H1 (cell line): Measurements from ENCODE around the gene CACNA2D3. TPM values are rescaled to one million over a fixed set of nuclear protein-coding genes. Genes with fewer than 3 reads are reported as not detected.

ENCODE experiments used
- CTCF ChIA-PET: fragments of 300-600 bp; sonication (Branson Sonifier 250); formaldehyde crosslinking; loops from one replicate; lab custom pipeline; 2021; ENCODE audit not compliant: partially characterized antibody; lab: Charles Lee
- POLR2A ChIA-PET: fragments of 300-600 bp; sonication (Branson Sonifier 250); formaldehyde crosslinking; loops from one replicate; lab custom pipeline; 2021; ENCODE audit warnings: inconsistent platforms; ENCODE audit not compliant: partially characterized antibody; lab: Charles Lee
- DNase-seq, 2 experiments: peaks; one replicate each; pipeline versions ENCODE4 v3.0.0 to v3.0.0-alpha.2; 2010 to 2022; ENCODE audit warnings: low spot score in 2 of 2, low read depth in 1 of 2, mixed read lengths in 1 of 2
- FAIRE-seq: peaks from 2 replicates; lab custom pipeline; 2011; peaks lifted over from hg19 to GRCh38; lab: Jason Lieb, UNC
- H2AFZ ChIP-seq: 2 replicates; pipeline ENCODE4 v1.8.1; 2012; ENCODE audit warnings: low read length, inconsistent platforms
- H2AK5ac ChIP-seq: 2 replicates; pipeline ENCODE4 v1.6.1; 2013; ENCODE audit warnings: low read depth, low read length
- H2BK120ac ChIP-seq: replicated peaks from 2 replicates; pipeline ENCODE3; 2013; ENCODE audit warnings: low read depth, low read length, inconsistent platforms
- H2BK12ac ChIP-seq: 2 replicates; pipeline ENCODE4 v1.6.1; 2013; ENCODE audit warnings: low read depth, low read length
- H2BK15ac ChIP-seq: 2 replicates; pipeline ENCODE4 v1.6.1; 2013; ENCODE audit warnings: low read length
- H2BK20ac ChIP-seq: 2 replicates; pipeline ENCODE4 v1.6.1; 2013; ENCODE audit warnings: low read length
- H2BK5ac ChIP-seq: 2 replicates; pipeline ENCODE4 v1.6.1; 2013; ENCODE audit warnings: low read depth, low read length
- H3K14ac ChIP-seq: 2 replicates; pipeline ENCODE4 v1.6.1; 2013; ENCODE audit warnings: inconsistent platforms; ENCODE audit not compliant: insufficient read length
- H3K18ac ChIP-seq: 2 replicates; pipeline ENCODE4 v1.6.1; 2013; ENCODE audit warnings: low read length; ENCODE audit errors: extremely low read depth
- H3K23ac ChIP-seq: 2 replicates; pipeline ENCODE4 v1.6.1; 2013; ENCODE audit warnings: inconsistent platforms; ENCODE audit not compliant: insufficient read length
- H3K23me2 ChIP-seq: 2 replicates; pipeline ENCODE4 v1.6.1; 2013; ENCODE audit warnings: low read depth, low read length
- H3K27ac ChIP-seq: 2 replicates; pipeline ENCODE4 v1.6.1; 2011; ENCODE audit warnings: low read depth, low read length, inconsistent platforms
- H3K27me3 ChIP-seq, 4 experiments: replicated peaks in 1 of 4; 1 replicate in 1 of 4; 2 replicates in 3 of 4; pipeline versions ENCODE4 v1.6.1 to v1.8.1; 2011 to 2013; ENCODE audit warnings: low read length in 3 of 4, mild to moderate bottlenecking in 3 of 4, inconsistent platforms in 2 of 4, mixed read lengths in 2 of 4, moderate library complexity in 1 of 4; ENCODE audit not compliant: control insufficient read depth in 3 of 4, insufficient read depth in 3 of 4; ENCODE audit errors: extremely low read depth in 1 of 4
- H3K36me3 ChIP-seq, 4 experiments: 2 replicates each; pipeline versions ENCODE4 v1.6.1 to v1.8.1; 2011 to 2013; ENCODE audit warnings: mild to moderate bottlenecking in 4 of 4, low read length in 3 of 4, moderate library complexity in 2 of 4, control low read depth in 1 of 4, inconsistent platforms in 1 of 4; ENCODE audit not compliant: insufficient read depth in 4 of 4, control insufficient read depth in 2 of 4
- H3K4ac ChIP-seq: replicated peaks from 2 replicates; pipeline ENCODE3; 2013; ENCODE audit warnings: low read length, low read depth, mixed read lengths, inconsistent platforms; ENCODE audit not compliant: insufficient read length
- H3K4me1 ChIP-seq, 4 experiments: replicated peaks in 1 of 4; 1 replicate in 1 of 4; 2 replicates in 3 of 4; pipeline versions ENCODE4 v1.6.1 to v1.8.1; 2011 to 2013; ENCODE audit warnings: low read length in 3 of 4, inconsistent platforms in 2 of 4, mixed read lengths in 1 of 4; ENCODE audit not compliant: insufficient read depth in 4 of 4, control insufficient read depth in 3 of 4
- H3K4me2 ChIP-seq, 2 experiments: 2 replicates each; pipeline versions ENCODE4 v1.6.1 to v1.8.1; 2011 to 2013; ENCODE audit warnings: low read depth in 2 of 2, low read length in 2 of 2, control low read depth in 1 of 2, inconsistent platforms in 1 of 2, mild to moderate bottlenecking in 1 of 2; ENCODE audit not compliant: insufficient read depth in 1 of 2
- H3K4me3 ChIP-seq, 4 experiments: fragments of 200-600, 300-600 bp in 1 of 4; sonication (generic), shearing (Covaris generic), sonication (Bioruptor Twin) in 1 of 4; 2 replicates each; pipeline versions ENCODE4 v1.5.1 to v1.8.1; 2011 to 2016; ENCODE audit warnings: low read length in 4 of 4, low read depth in 3 of 4, control low read depth in 2 of 4, inconsistent platforms in 2 of 4, mild to moderate bottlenecking in 2 of 4, mixed read lengths in 1 of 4, moderate library complexity in 1 of 4; ENCODE audit not compliant: insufficient read depth in 2 of 4; ENCODE audit errors: extremely low read depth in 1 of 4
- H3K56ac ChIP-seq: replicated peaks from 2 replicates; pipeline ENCODE3; 2013; ENCODE audit warnings: low read depth, mild to moderate bottlenecking, mixed read lengths, low read length, inconsistent platforms; ENCODE audit not compliant: insufficient read length
- H3K79me1 ChIP-seq: 2 replicates; pipeline ENCODE4 v1.6.1; 2013; ENCODE audit warnings: low read depth, low read length, control low read depth
- H3K79me2 ChIP-seq, 2 experiments: 2 replicates each; pipeline versions ENCODE4 v1.6.1 to v1.8.1; 2012 to 2013; ENCODE audit warnings: low read length in 2 of 2, mild to moderate bottlenecking in 2 of 2, inconsistent platforms in 1 of 2; ENCODE audit not compliant: insufficient read depth in 2 of 2, control insufficient read depth in 1 of 2
- H3K9ac ChIP-seq, 4 experiments: replicated peaks in 1 of 4; 1 replicate in 1 of 4; 2 replicates in 3 of 4; pipeline versions ENCODE4 v1.6.1 to v1.8.1; 2011 to 2013; ENCODE audit warnings: low read depth in 3 of 4, low read length in 3 of 4, control low read depth in 2 of 4, mild to moderate bottlenecking in 2 of 4, moderate library complexity in 2 of 4, inconsistent platforms in 1 of 4; ENCODE audit errors: extremely low read depth in 1 of 4
- H3K9me3 ChIP-seq, 2 experiments: 2 replicates each; pipeline versions ENCODE4 v1.6.1 to v1.8.1; 2012 to 2013; ENCODE audit warnings: mild to moderate bottlenecking in 2 of 2, moderate library complexity in 2 of 2, control low read depth in 1 of 2, inconsistent platforms in 1 of 2, low read depth in 1 of 2, low read length in 1 of 2, mixed read lengths in 1 of 2; ENCODE audit not compliant: insufficient read depth in 2 of 2
- H4K20me1 ChIP-seq, 2 experiments: replicated peaks in 1 of 2; 2 replicates each; pipeline versions ENCODE3 to v1.8.1; 2011 to 2013; ENCODE audit warnings: inconsistent platforms in 2 of 2, low read length in 2 of 2, mild to moderate bottlenecking in 1 of 2; ENCODE audit not compliant: insufficient read depth in 2 of 2, control insufficient read depth in 1 of 2
- H4K5ac ChIP-seq: 2 replicates; pipeline ENCODE4 v1.6.1; 2013; ENCODE audit warnings: low read length, low read depth, mixed read lengths, inconsistent platforms; ENCODE audit not compliant: insufficient read length
- H4K8ac ChIP-seq: 2 replicates; pipeline ENCODE4 v1.8.0; 2013; ENCODE audit warnings: mild to moderate bottlenecking, moderate library complexity, low read length, inconsistent platforms; ENCODE audit not compliant: insufficient read depth; ENCODE audit errors: extremely low read depth
- H4K91ac ChIP-seq: replicated peaks from 2 replicates; pipeline ENCODE3; 2013; ENCODE audit warnings: low read length, mixed read lengths, inconsistent platforms; ENCODE audit not compliant: insufficient read length
- EZH2 ChIP-seq: fragments of 200-600 bp; sonication (generic); IDR thresholded peaks from 2 replicates; pipeline ENCODE4 v1.7.1; 2012; ENCODE audit warnings: low read depth, mild to moderate bottlenecking, moderate library complexity, low read length, inconsistent platforms; ENCODE audit not compliant: severe bottlenecking
- GTF2F1 ChIP-seq: IDR thresholded peaks from 2 replicates; pipeline ENCODE4 v1.6.1; 2012; ENCODE audit warnings: low read depth, low read length, improper control_type of control experiment, borderline replicate concordance
- HDAC2 ChIP-seq, 2 experiments: fragments of 300-600 bp in 1 of 2; sonication (generic) in 1 of 2; IDR thresholded peaks; 2 replicates each; pipeline ENCODE4 v1.6.1; 2011 to 2012; ENCODE audit warnings: low read depth in 2 of 2, low read length in 2 of 2, mild to moderate bottlenecking in 2 of 2, moderate library complexity in 2 of 2, borderline replicate concordance in 1 of 2, inconsistent platforms in 1 of 2
- NANOG ChIP-seq: IDR thresholded peaks from 2 replicates; pipeline ENCODE4 v1.6.1; 2011; ENCODE audit warnings: low read length, low read depth, mild to moderate bottlenecking, inconsistent platforms; ENCODE audit not compliant: insufficient read depth, poor library complexity, severe bottlenecking
- NRF1 ChIP-seq: IDR thresholded peaks from 2 replicates; pipeline ENCODE4 v1.6.1; 2011; ENCODE audit warnings: mild to moderate bottlenecking, low read depth, low read length, improper control_type of control experiment
- RAD21 ChIP-seq, 2 experiments: IDR thresholded peaks in 1 of 2; conservative IDR thresholded peaks in 1 of 2; 2 replicates each; pipeline ENCODE4 v1.6.1; 2011; ENCODE audit warnings: low read depth in 2 of 2, low read length in 2 of 2, improper control_type of control experiment in 1 of 2, inconsistent platforms in 1 of 2, mild to moderate bottlenecking in 1 of 2, moderate library complexity in 1 of 2
- RFX5 ChIP-seq: IDR thresholded peaks from 2 replicates; pipeline ENCODE4 v1.6.1; 2011; ENCODE audit warnings: low read depth, low read length, improper control_type of control experiment, borderline replicate concordance
- RXRA ChIP-seq: IDR thresholded peaks from 2 replicates; pipeline ENCODE4 v1.6.1; 2011; ENCODE audit warnings: low read depth, mild to moderate bottlenecking, low read length, moderate library complexity; ENCODE audit not compliant: insufficient read depth
- SIX5 ChIP-seq: IDR thresholded peaks from 2 replicates; pipeline ENCODE4 v1.6.1; 2011; ENCODE audit warnings: mild to moderate bottlenecking, low read depth, low read length
- SP1 ChIP-seq: IDR thresholded peaks from 2 replicates; pipeline ENCODE4 v1.6.1; 2011; ENCODE audit warnings: low read depth, low read length
- SUZ12 ChIP-seq: fragments of 200-600 bp; sonication (generic); IDR thresholded peaks from 2 replicates; pipeline ENCODE4 v1.6.1; 2012; ENCODE audit warnings: mild to moderate bottlenecking, inconsistent platforms, low read length, moderate library complexity, mixed read lengths
- WGBS, 2 experiments: shearing (Covaris generic) in 1 of 2; methylation state at CpG; one replicate each; pipeline versions ENCODE4 v1.1.6 to v1.1.7; 2013 to 2015; ENCODE audit warnings: low lambda C conversion rate in 2 of 2, mixed read lengths in 2 of 2, inconsistent platforms in 1 of 2, low coverage in 1 of 2, missing lambda C conversion rate in 1 of 2; ENCODE audit not compliant: insufficient replicate concordance in 2 of 2, insufficient coverage in 1 of 2, insufficient read length in 1 of 2; ENCODE audit errors: extremely low coverage in 1 of 2, missing lambda C conversion rate in 1 of 2; 5-methylcytosine and 5-hydroxymethylcytosine counted together
- polyA plus RNA-seq, 7 experiments: library from polyadenylated mRNA; depleted of rRNA in 3 of 7; stranded (reverse) in 5 of 7; unstranded in 2 of 7; fragments of >200 nt in 5 of 7; fragments of 200-250 nt in 2 of 7; gene quantifications; 1 replicate in 5 of 7; 2 replicates in 1 of 7; 4 replicates in 1 of 7; pipeline versions ENCODE4 v1.2.1 to v1.2.3, GENCODE V29; 2011 to 2013; ENCODE audit warnings: missing spikeins in 2 of 7, mixed read lengths in 2 of 7
- total RNA-seq: library from RNA; stranded (reverse); fragmentation: NEBNext Ultra II Directional; extraction: Animal tissue kit (Norgen Biotek cat#: 25700); gene quantifications from 2 replicates; pipeline ENCODE4 v1.2.1, GENCODE V29; 2021
- TF ChIP-seq, protein P1 (sequence below): IDR thresholded peaks from 2 replicates; pipeline ENCODE4 v1.6.1; 2011; ENCODE audit warnings: low read length, improper control_type of control experiment

Gene CACNA2D3
- total and polyA plus RNA-seq, 2 of the 8 experiments (the other 6 are each of a cell fraction or from before 2014, with no cell fraction given), result 1.5 to 1.8 TPM

DNA sequence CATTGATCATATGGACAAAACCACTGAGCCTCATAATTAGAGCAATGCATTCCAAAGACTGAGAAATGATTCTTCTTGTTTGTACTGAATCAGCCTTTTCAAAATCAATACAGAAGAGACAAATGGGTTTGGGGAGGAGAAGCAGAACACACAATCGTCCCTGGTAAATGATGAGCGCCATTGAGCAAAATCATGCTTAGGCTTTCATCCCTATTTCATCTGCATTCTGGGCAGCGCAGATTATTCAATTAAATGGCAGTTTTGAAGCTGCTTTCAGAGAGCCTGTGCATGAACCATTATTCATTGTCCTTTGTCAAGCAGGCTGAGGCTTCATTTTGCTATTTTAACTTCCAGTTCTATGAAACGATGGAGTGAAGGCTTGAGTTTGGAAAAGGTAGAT, 371.9 kb downstream of the CACNA2D3 start:
- Histone ChIP-seq H3K23me2 (no peaks in the 10 kb centered on the region), H3K9me3 (no peaks in the 10 kb centered on the region), H3K23ac (no peak overlapping the region), H3K36me3 (no peaks in the 10 kb centered on the region), H3K4me1 (no peaks in the 10 kb centered on the region), H2BK120ac (no peak overlapping the region), H4K8ac (no peak overlapping the region), H2BK12ac (no peak overlapping the region), H3K79me1 (no peaks in the 10 kb centered on the region), H3K4me2 (no peak overlapping the region), H3K4ac (no peak overlapping the region), H3K27ac (no peak overlapping the region), H3K9ac (no peak overlapping the region), H3K27me3 (no peaks in the 10 kb centered on the region), H4K91ac (no peak overlapping the region), H2BK15ac (no peak overlapping the region), H3K18ac (no peak overlapping the region), H2BK5ac (no peak overlapping the region), H3K56ac (no peak overlapping the region), H2BK20ac (no peak overlapping the region), H2AK5ac (no peak overlapping the region), H4K5ac (no peak overlapping the region), H4K20me1 (no peaks in the 10 kb centered on the region), H3K14ac (no peak overlapping the region), H3K79me2 (no peaks in the 10 kb centered on the region), H2AFZ (no peak overlapping the region), H3K4me3 (no peak overlapping the region)
- POLR2A ChIA-PET, result no interaction called here
- 93% methylated on average over 4 of the region's 4 CpGs; no CpG with 5 or more reads in 1 of the 2 experiments for WGBS, 2 experiments
- FAIRE-seq (no peak), DNase-seq (no peak)
- CTCF ChIA-PET, result interaction anchor here (0.6 kb wide), 1 partner anchor 311 kb away, joined by 4 read pairs; no protein-coding TSS in a partner anchor
- TF ChIP-seq RAD21 (IDR thresholded peaks at IDR 0.05 in 1 of 2, conservative IDR thresholded peaks at IDR 0.05 in 1 of 2; ENCODE audit: low read depth in 2 of 2, low read length in 2 of 2) (no peak), GTF2F1 (no peak), SP1 (no peak), RFX5 (no peak), HDAC2 (IDR thresholded peaks at IDR 0.05; ENCODE audit: borderline replicate concordance in 1 of 2, low read depth in 2 of 2, low read length in 2 of 2) (no peak), RXRA (no peak), SIX5 (no peak), NANOG (no peak), NRF1 (no peak), SUZ12 (no peak), EZH2 (no peak)
- TF ChIP-seq, protein P1, sequence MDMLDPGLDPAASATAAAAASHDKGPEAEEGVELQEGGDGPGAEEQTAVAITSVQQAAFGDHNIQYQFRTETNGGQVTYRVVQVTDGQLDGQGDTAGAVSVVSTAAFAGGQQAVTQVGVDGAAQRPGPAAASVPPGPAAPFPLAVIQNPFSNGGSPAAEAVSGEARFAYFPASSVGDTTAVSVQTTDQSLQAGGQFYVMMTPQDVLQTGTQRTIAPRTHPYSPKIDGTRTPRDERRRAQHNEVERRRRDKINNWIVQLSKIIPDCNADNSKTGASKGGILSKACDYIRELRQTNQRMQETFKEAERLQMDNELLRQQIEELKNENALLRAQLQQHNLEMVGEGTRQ, result no peak
